SH-SY5Y (cell line): ENCODE results near the gene CELSR3.

Experiments
- GATA2 ChIP-seq: IDR thresholded peaks from 2 replicates; pipeline ENCODE4 v1.6.1; 2011; ENCODE audit warnings: mild to moderate bottlenecking, low read depth, low read length
- GATA3 ChIP-seq: IDR thresholded peaks from 2 replicates; pipeline ENCODE4 v1.6.1; 2011; ENCODE audit warnings: low read depth, mild to moderate bottlenecking, low read length, moderate library complexity

DNA sequence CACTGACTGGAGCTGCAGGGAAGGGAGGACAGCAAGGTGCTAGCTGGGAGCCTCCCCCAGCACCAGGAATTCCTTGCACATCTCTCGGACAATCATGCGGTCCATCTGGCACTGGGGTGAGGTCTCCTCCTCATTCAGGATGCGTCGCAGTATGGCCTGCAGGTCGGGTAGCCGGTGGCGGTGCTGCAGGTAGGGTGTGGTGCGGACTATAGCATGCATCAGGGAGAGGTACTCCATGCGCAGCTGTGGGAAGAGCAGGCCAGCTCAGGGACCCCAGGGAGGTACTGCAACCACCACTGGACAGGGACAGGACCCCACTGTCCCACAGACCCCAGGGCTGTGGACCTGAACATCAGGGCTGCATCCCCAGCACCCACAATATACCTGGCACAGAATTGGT lies 11.8 kb upstream of the CELSR3 start:
- TF ChIP-seq GATA3, result no peak
- TF ChIP-seq GATA2, result no peak
